ENCODE data around the gene HSD3B7.

The HSD3B7 gene

GRCh38 chr16:30998852-30999761, 14.1 kb downstream of the HSD3B7 start:
- no peak for TF ChIP-seq ZNF274 (IDR thresholded peaks at IDR 0.05; ENCODE audit: low read depth, low read length)
- TF ChIP-seq YY1 (IDR thresholded peaks at IDR 0.05; ENCODE audit: insufficient read depth, insufficient read length) = no peak
- TF ChIP-seq SUZ12 (IDR thresholded peaks at IDR 0.05; ENCODE audit: extremely low read depth, insufficient read depth, insufficient read length) = no peak
- H3K36me3 ChIP-seq (ENCODE audit: insufficient read depth, insufficient read length, low read length) = no peaks in the 10 kb centered on the region
- H3K9ac ChIP-seq (ENCODE audit: insufficient read length, low read depth) = no peak overlapping the region
- no peak for DNase-seq (ENCODE audit: low read depth, low spot score)
- H3K27me3 ChIP-seq (ENCODE audit: insufficient read depth, insufficient read length) = no peaks in the 10 kb centered on the region
- H3K4me1 ChIP-seq (ENCODE audit: insufficient read depth, insufficient read length) = peaks cover 15% of the 10 kb centered on the region
- no peaks in the 10 kb centered on the region for H3K9me3 ChIP-seq (ENCODE audit: insufficient read depth, low read length)
- H3K4me3 ChIP-seq (ENCODE audit: insufficient read length, low read depth) = no peak overlapping the region

GRCh38 chr16:31000671-31001382, 15.8 kb downstream of the HSD3B7 start:
- TF ChIP-seq ZNF274 (IDR thresholded peaks at IDR 0.05; ENCODE audit: low read depth, low read length) (no peak), SUZ12 (IDR thresholded peaks at IDR 0.05; ENCODE audit: extremely low read depth, insufficient read depth, insufficient read length) (no peak), YY1 (IDR thresholded peaks at IDR 0.05; ENCODE audit: insufficient read depth, insufficient read length) (no peak)
- Histone ChIP-seq H3K27me3 (ENCODE audit: insufficient read depth, insufficient read length) (no peaks in the 10 kb centered on the region), H3K9me3 (ENCODE audit: insufficient read depth, low read length) (no peaks in the 10 kb centered on the region), H3K36me3 (ENCODE audit: insufficient read depth, insufficient read length, low read length) (no peaks in the 10 kb centered on the region), H3K4me3 (ENCODE audit: insufficient read length, low read depth) (no peak overlapping the region), H3K9ac (ENCODE audit: insufficient read length, low read depth) (no peak overlapping the region), H3K4me1 (ENCODE audit: insufficient read depth, insufficient read length) (peaks cover 15% of the 10 kb centered on the region)
- no peak for DNase-seq (ENCODE audit: low read depth, low spot score)

DNA sequence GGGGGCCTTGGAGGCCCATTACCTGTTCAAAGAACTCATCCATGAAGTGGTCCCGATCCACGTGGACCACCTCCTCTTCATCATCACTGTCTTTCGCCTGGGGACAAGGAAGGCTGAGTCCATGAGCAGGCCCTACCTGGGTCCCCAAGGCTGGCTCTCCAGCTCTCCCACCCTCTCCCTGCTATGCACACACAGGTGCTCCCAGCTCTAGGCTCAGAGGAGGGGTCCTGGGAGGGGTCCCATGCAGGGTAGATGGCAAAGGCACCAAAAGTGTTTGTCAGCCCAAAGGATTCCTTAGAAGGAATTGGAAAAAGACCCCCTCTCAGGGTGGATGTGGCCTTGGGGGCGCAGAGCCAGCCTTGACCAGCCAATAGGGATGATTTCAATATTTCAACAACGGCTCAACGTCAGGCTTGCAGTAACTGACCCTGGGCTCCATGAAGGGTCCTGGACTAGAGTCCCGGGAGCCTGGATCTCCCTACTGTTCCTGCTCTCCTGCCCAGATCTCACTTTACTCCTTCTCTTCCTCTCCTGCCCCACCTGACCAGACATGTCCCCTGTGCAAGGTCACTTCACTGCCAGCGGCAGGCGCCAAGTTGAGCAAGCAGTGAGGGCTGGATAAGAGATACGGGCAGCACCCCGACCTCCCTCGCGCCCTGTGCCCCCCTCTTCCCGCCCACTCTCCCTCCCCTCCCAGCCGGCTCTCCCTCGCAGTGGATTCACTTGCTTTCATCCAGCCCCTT, 16.7 kb downstream of the HSD3B7 start:
- Histone ChIP-seq H3K36me3 (ENCODE audit: insufficient read depth, insufficient read length, low read length) (no peaks in the 10 kb centered on the region), H3K9ac (ENCODE audit: insufficient read length, low read depth) (no peak overlapping the region), H3K27me3 (ENCODE audit: insufficient read depth, insufficient read length) (no peaks in the 10 kb centered on the region), H3K4me3 (ENCODE audit: insufficient read length, low read depth) (no peak overlapping the region), H3K4me1 (ENCODE audit: insufficient read depth, insufficient read length) (peaks cover 15% of the 10 kb centered on the region), H3K9me3 (ENCODE audit: insufficient read depth, low read length) (no peaks in the 10 kb centered on the region)
- DNase-seq (ENCODE audit: low read depth, low spot score) = no peak
- no peak for TF ChIP-seq SUZ12 (IDR thresholded peaks at IDR 0.05; ENCODE audit: extremely low read depth, insufficient read depth, insufficient read length)
- no peak for TF ChIP-seq YY1 (IDR thresholded peaks at IDR 0.05; ENCODE audit: insufficient read depth, insufficient read length)
- TF ChIP-seq ZNF274 (IDR thresholded peaks at IDR 0.05; ENCODE audit: low read depth, low read length) = no peak

- Histone ChIP-seq H3K9me3 (ENCODE audit: insufficient read depth, low read length) (no peaks in the 10 kb centered on the region), H3K9ac (ENCODE audit: insufficient read length, low read depth) (no peak overlapping the region), H3K4me3 (ENCODE audit: insufficient read length, low read depth) (no peak overlapping the region), H3K4me1 (ENCODE audit: insufficient read depth, insufficient read length) (peaks cover 18% of the 10 kb centered on the region), H3K36me3 (ENCODE audit: insufficient read depth, insufficient read length, low read length) (no peaks in the 10 kb centered on the region), H3K27me3 (ENCODE audit: insufficient read depth, insufficient read length) (no peaks in the 10 kb centered on the region)
- DNase-seq (ENCODE audit: low read depth, low spot score) = no peak
- TF ChIP-seq ZNF274 (IDR thresholded peaks at IDR 0.05; ENCODE audit: low read depth, low read length) (no peak), SUZ12 (IDR thresholded peaks at IDR 0.05; ENCODE audit: extremely low read depth, insufficient read depth, insufficient read length) (no peak), YY1 (IDR thresholded peaks at IDR 0.05; ENCODE audit: insufficient read depth, insufficient read length) (no peak)
These were observed 17.3 kb downstream of the HSD3B7 start for GRCh38 chr16:31002250-31002700.

DNA sequence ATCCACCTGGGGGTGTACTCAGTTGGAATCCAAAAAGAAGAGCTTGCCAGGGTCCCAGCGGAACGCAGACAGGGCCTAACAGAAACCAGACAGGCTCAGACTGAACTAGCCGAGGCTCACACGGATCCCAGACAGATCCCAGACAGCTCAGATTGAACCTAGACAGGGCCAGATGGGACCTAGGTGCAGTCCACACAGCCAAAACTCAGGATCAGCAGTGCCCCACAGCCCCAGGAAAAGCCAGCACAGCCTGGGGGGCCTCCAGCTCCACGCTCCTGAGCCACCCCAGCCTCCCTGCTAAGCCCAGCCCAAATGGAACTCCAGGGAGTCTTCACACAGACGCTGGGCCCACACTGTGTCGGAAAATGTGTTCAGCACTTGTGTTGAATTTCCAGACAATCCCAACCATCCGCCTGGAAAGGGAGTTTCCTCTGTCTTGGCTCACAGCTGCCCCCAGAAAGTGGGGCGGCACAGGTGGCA, 17.9 kb downstream of the HSD3B7 start:
- H3K9me3 ChIP-seq (ENCODE audit: insufficient read depth, low read length) = no peaks in the 10 kb centered on the region
- TF ChIP-seq ZNF274 (IDR thresholded peaks at IDR 0.05; ENCODE audit: low read depth, low read length) (no peak), SUZ12 (IDR thresholded peaks at IDR 0.05; ENCODE audit: extremely low read depth, insufficient read depth, insufficient read length) (no peak), YY1 (IDR thresholded peaks at IDR 0.05; ENCODE audit: insufficient read depth, insufficient read length) (no peak)
- H3K4me3 ChIP-seq (ENCODE audit: insufficient read length, low read depth) = no peak overlapping the region
- H3K36me3 ChIP-seq (ENCODE audit: insufficient read depth, insufficient read length, low read length) = no peaks in the 10 kb centered on the region
- no peak for DNase-seq (ENCODE audit: low read depth, low spot score)
- H3K9ac ChIP-seq (ENCODE audit: insufficient read length, low read depth) = no peak overlapping the region
- no peaks in the 10 kb centered on the region for H3K27me3 ChIP-seq (ENCODE audit: insufficient read depth, insufficient read length)
- peaks cover 22% of the 10 kb centered on the region for H3K4me1 ChIP-seq (ENCODE audit: insufficient read depth, insufficient read length)

GRCh38 chr16:31003744-31004143, 18.7 kb downstream of the HSD3B7 start:
- Histone ChIP-seq H3K4me3 (ENCODE audit: insufficient read length, low read depth) (no peak overlapping the region), H3K27me3 (ENCODE audit: insufficient read depth, insufficient read length) (no peaks in the 10 kb centered on the region), H3K9me3 (ENCODE audit: insufficient read depth, low read length) (no peaks in the 10 kb centered on the region), H3K9ac (ENCODE audit: insufficient read length, low read depth) (no peak overlapping the region), H3K36me3 (ENCODE audit: insufficient read depth, insufficient read length, low read length) (no peaks in the 10 kb centered on the region), H3K4me1 (ENCODE audit: insufficient read depth, insufficient read length) (peaks cover 24% of the 10 kb centered on the region)
- DNase-seq (ENCODE audit: low read depth, low spot score) = no peak
- TF ChIP-seq SUZ12 (IDR thresholded peaks at IDR 0.05; ENCODE audit: extremely low read depth, insufficient read depth, insufficient read length) (no peak), ZNF274 (IDR thresholded peaks at IDR 0.05; ENCODE audit: low read depth, low read length) (no peak), YY1 (IDR thresholded peaks at IDR 0.05; ENCODE audit: insufficient read depth, insufficient read length) (no peak)

Measured in NT2/D1 (cell line).